GM10266 (cell line): ENCODE data around the gene PHACTR2.

Experiments used
- DNase-seq: peaks from one replicate; pipeline ENCODE4 v3.0.0; 2012; ENCODE audit errors: extremely low spot score
- TF ChIP-seq, protein P1 (sequence below): IDR thresholded peaks from 2 replicates; pipeline ENCODE4 v1.5.1; 2012; ENCODE audit warnings: mild to moderate bottlenecking, low read depth; ENCODE audit not compliant: control insufficient read depth, insufficient read depth; ENCODE audit errors: missing control alignments

Gene PHACTR2

DNA sequence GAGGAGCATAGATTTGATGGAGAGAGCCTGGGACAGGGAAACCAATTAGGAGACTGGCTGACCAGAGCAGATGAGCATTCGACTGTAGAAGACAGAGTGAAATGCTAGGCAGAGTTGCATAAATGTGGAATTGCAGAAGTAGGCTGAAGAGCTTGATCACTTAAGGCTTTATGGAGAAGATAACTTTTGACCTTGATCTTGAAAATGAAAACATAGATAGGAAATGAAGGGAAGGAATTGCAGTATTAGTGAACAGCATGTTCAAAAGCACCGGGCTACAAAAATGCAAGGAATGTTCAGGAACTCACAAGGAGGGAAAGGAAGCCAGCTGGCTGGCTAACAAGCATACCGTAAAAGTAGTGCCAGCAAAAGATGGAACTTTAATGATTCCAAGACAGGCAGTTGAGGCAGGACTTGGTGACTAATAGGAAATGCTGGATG is 144.8 kb downstream of the PHACTR2 start:
- DNase-seq, result no peak
- TF ChIP-seq, protein P1, sequence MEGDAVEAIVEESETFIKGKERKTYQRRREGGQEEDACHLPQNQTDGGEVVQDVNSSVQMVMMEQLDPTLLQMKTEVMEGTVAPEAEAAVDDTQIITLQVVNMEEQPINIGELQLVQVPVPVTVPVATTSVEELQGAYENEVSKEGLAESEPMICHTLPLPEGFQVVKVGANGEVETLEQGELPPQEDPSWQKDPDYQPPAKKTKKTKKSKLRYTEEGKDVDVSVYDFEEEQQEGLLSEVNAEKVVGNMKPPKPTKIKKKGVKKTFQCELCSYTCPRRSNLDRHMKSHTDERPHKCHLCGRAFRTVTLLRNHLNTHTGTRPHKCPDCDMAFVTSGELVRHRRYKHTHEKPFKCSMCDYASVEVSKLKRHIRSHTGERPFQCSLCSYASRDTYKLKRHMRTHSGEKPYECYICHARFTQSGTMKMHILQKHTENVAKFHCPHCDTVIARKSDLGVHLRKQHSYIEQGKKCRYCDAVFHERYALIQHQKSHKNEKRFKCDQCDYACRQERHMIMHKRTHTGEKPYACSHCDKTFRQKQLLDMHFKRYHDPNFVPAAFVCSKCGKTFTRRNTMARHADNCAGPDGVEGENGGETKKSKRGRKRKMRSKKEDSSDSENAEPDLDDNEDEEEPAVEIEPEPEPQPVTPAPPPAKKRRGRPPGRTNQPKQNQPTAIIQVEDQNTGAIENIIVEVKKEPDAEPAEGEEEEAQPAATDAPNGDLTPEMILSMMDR, result no peak

DNA sequence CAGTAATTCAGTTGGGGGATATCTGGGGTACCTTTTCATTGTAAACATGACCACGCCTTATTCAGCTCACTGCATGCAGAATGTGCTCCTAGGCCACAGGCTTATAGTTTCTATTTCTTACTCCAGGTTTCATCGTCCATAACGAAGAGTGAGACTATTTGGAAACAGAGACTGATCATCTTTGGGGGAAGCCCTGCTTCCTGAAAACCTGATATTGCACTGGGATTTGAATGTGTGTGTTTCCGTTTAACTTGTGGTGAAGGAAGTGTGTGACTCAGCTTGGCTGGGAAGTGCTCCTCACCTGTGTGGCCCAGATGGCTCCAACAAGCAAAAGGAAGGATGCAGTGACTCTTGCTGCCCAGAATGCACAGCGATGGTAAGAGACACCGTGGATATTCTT is 145.8 kb downstream of the PHACTR2 start:
- TF ChIP-seq, protein P1, result no peak
- DNase-seq, result no peak

DNA sequence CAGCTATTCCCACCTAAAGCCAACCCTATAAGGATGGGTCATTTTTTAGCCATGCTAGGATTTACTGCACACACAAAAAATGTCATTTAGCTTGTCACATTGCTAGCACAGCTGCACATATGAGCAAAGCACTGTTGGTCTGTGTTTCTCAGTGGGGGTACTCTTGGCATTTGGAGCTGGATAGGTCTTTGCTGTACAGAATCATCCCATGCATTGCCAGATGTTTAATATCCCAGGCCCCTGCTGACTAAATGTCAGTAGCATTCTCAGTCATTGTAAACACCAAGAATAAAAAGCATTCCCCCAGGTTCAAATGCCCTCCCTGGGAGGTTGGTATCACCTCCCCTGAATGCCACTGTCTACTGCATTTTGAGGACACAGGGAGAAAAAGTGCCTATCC is 150.8 kb downstream of the PHACTR2 start:
- DNase-seq, result no peak
- TF ChIP-seq, protein P1, result no peak

DNA sequence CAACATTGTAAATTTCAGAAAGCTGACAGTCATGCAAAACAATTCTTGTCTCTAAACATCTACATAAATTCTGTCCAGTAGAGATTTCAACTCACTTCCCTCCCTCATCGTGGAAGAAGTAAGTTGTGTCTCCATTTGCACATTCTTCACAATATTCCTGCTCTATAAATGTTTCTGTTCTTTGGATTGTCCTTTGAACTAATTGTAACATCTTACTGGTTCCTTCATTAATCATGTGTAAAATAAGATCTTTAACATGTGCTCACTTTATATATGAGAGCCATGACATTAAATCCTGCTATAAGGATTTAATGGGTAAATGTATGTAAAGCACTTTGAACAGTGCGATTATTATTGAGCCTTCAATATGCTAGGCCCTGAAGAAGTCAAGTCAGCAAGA is 158.4 kb downstream of the PHACTR2 start:
- TF ChIP-seq, protein P1, result no peak
- no peak for DNase-seq

DNA sequence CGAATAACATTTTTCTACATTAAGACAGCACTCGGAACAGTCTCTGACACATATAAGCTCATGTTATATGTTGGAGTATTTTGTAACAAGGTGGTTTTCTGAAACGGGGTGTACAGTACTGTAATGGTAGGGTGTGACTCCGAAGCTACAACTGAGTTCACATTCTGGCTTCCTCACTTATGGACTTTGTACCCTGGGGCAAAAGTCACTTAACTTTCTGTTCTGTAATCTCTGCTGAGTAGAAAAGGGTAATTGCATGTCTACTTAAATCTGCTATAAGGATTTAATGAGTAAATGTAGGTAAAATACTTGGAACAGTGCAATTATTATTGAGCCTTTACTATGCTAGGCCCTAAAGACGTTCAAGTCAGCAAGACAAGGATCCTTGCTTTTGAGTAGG is 160.6 kb downstream of the PHACTR2 start:
- DNase-seq, result no peak
- TF ChIP-seq, protein P1, result no peak

DNA sequence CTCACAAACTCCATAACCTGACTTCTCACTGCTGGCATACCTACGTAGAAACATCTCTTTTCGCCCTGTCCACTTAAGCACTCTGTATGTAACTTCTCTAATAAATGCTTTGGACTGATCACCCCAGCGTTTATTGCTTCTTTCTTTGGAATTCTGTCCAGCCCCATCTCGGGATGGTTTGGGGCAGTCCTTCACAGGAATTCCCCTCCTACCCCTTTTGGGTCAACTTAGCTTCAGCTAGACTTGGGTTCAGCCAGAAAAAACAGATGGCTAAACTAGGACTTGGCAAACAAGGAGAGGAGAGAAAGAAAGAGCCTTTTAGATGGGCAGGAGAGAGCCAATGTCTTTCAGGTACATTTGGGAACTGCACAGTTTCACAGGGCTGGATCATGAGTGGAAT is 161.4 kb downstream of the PHACTR2 start:
- DNase-seq, result no peak
- TF ChIP-seq, protein P1, result no peak

DNA sequence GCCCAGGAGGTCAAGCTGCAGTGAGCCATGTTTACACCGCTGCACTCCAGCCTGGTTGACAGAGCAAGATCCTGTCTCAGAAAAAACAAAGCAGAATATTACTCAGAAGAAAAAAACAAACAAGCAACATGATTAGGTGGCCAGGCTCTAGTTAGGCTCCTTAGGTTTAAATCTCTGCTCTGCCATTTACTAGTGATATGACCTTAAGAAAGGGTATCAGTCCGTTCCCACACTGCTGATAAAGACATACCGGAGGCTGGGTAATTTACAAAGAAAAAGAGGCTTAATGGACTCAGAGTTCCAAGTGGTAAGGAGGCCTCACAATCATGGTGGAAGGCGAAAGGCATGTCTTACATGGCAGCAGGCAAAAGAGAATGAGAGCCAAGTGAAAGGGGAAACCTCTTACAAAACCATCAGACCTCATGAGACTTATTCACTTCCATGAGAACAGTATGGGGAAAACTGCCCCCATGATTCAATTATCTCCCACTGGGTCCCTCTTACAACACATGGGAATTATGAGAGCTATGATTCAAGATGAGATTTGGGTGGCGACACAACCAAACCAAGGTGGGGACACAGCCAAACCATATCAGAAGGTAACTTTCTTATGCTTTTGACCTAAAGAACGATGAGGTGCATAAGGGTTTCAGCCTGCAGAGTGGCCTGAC is 163.0 kb downstream of the PHACTR2 start:
- TF ChIP-seq, protein P1, result no peak
- DNase-seq, result no peak
